Measurements from ENCODE around the gene SH3BGRL3.

Gene SH3BGRL3

DNA sequence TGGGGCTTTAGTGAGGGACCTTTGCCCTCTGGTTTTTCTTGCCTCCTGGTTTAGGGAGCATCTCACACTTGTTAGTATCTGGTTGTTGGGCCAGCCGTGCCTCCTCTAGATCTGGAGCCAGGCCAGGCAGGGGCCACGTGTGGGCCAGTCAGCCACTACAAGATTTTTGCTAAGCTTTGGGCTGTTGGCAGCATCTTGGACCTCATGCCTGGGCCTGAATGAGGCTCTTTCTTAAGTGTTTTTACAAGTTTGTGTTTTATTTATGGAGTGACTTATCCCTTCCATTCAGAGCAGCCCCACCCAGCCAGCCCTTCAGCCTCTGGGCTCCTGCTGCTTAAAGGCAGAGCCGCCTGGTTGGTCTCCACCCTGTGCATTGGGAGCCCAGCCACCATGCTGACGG, 1.6 kb upstream of the SH3BGRL3 start:
- no peak for DNase-seq

DNA sequence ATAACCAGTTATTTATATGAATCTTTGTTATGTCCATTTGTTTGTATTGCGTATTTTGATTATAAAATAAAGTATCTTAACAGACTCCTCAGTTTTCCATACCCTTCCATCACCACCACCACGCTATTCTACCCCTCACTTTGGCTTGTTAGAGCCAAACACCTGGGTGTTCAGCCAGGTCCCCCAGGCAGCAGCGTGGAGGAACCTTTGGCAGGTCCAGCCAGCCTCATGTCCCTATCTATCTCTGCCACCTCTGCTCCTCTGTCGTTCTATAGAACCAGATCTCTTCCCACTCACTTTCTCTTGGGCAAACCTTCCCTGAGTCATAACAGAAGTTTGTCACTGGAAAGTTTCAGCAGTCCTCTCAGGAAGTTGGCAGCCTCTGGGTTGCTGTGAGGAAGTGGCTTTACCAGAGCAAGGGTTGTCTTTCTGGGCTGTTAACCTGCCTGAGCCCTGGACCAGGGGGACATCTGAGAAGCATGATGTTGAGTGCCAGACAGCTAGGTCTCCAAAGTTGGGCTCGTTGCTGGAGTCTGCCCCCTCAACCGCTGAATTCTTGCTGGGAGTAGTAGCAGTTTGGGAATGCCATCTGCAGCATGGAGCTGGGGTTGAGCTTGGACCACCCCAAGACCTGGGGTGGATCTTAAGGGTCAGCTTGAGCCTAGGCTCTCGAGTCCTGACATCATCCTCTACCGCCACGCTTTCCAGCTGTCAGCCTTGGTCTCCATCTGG, 996 bp upstream of the SH3BGRL3 start:
- DNase-seq, result no peak

DNA sequence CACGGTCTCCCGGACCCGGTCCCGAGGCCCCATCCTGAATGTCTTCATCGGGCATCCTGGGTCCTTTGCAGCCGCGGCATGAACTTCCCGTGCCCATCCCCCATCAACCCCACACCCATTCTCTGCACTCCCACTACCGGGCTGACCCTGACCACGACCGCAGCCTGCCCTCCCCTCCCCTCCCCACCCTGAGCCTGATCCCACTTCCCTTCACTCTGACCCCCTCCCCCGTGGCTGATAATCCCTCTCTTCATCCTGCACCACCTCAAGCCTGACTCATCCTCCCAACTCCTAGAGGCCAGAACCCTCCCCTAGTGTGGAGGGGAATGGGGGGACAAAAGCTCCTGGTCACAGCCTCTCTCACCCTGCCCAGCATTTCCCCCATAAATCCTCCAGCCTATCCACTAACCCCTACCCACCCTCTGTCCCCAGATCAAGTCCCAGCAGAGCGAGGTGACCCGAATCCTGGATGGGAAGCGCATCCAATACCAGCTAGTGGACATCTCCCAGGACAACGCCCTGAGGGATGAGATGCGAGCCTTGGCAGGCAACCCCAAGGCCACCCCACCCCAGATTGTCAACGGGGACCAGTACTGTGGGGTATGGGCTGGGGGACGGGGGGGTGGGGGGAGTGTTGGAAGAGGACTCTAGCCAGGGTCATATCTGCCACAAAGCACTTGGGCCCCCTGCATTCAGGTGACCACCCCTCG, 602 bp downstream of the SH3BGRL3 start:
- DNase-seq, result no peak

DNA sequence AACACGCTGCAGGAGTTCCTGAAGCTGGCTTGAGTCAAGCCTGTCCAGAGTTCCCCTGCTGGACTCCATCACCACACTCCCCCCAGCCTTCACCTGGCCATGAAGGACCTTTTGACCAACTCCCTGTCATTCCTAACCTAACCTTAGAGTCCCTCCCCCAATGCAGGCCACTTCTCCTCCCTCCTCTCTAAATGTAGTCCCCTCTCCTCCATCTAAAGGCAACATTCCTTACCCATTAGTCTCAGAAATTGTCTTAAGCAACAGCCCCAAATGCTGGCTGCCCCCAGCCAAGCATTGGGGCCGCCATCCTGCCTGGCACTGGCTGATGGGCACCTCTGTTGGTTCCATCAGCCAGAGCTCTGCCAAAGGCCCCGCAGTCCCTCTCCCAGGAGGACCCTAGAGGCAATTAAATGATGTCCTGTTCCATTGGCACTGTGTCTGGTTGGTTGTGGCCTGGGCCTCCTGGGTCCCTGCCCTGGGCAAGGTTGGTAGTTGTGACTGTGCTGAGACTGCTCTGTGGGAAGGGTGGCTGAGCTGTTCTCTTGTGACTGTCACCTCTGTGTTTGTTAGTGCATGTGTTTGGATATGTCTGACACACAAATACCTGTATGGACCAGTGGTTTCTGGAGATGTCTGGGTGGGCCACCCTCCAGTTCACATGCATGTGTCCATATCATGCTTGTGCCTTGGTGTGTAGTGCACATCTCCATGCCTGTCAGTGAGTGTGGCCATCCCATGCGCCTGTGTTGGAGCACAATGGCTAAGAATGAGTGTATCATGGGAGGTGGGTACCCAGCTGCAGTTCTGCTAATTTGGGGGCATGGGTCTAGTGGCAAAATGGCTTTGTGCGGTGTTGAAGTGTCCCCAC, 1.4 kb downstream of the SH3BGRL3 start:
- no peak for DNase-seq

DNA sequence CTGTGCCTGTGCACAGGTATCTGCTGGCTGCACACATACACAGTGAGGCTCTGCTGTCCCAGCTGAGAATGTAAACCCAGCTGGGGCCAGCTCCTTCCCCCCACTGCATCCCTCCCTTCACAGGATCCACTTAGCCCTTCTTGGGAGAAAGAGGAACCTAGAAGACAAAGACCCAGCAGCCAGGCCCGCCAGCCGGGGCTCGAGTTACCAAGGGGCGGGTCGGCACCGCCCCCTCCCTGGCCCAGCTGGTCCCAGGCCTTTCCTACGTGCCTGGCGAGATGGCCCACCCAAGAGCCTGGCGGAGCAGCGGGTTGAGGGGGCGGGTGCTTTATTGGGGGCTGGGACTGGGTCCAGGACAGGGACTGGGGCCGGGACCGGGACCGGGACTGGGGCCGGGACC, 2.1 kb downstream of the SH3BGRL3 start:
- DNase-seq, result no peak

DNA sequence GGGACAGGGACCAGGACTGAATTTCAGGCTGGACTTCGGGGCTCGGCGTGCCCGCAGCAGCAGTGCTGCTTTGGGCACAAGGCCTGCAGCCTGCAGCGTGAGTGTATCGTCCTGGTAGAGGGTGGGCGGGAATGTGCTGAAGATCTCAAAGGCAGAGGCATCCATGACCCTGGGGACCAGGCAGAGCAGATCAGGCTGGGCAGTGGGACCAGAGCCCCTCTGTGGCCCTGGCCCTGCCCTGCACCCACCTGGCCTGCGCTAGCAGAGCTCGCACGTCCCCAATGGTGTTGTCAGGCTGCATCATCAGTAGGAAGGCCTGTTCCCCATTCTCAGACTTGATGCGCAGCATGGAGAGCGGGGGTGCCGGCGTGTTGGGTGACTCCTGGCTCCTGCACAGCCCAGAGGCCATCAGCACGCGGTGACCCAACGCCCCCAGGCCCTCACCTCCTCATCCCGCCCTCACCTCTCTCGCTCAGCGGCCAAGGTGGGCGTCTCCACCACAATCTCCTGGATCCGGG, 2.6 kb downstream of the SH3BGRL3 start:
- DNase-seq, result no peak

DNA sequence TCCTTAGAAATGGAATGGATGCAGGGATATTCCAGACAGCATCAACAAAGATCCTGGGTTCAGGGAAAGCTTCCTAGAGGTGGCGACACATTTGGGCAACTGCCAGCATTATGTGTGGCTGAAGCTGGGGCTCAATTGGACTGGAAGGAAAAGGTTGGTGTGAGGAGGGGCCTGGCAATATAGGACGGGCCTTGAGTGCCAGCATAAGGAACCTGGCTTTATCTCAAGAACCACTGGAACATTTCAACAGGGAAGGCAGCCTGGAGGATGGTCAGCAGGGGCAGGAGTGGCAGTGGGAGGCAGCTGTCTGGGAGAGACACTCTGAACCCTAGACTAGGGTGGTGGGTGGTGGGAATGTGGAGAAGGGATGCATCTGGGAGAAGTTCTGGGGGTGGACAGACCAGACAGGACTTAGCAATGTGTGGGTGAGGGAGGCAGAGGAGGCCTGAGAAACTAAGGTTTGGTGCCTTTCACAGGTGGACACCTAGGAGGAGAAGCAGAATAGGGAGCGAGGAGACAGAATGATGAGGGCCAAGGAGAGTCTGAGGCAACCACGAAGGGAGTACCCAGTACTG, 3.5 kb downstream of the SH3BGRL3 start:
- no peak for DNase-seq

DNA sequence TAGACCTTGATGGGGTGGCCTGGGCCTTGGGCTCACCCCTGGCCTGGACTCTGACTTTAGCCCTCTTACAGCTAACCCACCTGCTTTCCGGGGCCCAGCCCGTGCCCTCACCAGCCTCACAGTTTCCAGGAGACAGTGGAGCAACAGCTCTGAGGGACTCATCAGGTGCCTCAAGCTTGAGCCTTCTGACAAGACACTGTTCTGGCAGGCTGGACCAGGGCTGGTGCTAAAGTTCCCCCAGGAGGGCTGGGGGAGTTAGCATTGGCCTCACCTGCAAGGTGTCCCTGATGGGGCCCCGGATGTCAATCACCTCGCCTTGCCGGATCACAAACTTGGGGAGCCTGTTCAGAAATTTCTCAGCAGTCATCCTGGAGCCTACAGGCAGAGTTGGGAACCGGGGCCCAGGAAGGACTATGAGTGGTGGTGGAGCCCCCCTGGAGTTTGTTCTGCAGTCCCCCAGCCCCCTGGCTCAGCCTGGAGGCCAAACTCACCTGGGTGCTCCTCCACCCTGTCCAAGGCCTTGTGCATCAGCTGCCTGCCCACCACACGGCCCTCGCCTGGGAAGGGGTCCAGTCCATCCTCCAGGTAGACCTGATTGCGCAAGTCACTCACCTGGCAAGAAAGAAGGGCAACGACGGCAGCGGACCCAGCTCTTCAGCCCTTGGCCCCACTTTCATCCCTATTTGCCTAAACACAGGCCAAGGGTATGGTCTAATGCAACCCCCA, 4.1 kb downstream of the SH3BGRL3 start:
- DNase-seq, result no peak

DNA sequence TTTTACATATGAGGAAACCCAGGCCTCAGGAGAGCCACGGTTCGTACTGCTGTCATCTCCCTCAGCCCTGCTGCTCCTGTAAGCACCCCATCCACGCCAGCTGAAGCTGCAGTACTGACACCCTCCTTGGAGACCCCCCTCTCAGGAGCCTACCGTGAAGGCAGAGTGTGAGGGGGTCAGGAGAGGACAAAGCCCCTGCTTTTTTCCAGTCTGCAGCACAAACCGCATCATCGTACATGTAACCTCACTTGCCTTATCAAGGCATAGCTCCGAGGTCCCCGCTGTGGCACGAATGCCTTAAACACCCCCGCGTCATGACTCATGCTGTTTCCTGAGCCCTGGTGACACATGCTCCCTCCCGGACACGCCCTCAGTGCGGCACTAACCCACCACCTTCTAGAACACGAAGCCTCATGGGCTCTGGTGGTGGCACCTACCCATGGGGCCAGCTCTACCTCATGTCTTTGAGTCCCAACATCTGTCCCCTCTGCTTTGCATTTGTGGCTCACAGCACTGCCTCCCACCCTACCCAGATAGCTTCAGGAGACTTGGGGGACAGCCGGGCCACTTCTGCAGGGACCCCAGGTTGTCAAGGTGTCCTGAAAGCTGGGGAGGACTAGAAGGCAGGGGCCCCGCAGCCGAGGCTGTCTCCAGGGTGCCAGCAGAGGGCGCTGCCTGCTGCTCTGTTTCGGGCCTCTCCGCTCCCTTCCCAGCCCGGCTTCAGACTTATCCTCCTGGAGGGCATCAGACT, 4.9 kb downstream of the SH3BGRL3 start:
- DNase-seq, result peak in 1 of 2 experiments; percentile 72

DNA sequence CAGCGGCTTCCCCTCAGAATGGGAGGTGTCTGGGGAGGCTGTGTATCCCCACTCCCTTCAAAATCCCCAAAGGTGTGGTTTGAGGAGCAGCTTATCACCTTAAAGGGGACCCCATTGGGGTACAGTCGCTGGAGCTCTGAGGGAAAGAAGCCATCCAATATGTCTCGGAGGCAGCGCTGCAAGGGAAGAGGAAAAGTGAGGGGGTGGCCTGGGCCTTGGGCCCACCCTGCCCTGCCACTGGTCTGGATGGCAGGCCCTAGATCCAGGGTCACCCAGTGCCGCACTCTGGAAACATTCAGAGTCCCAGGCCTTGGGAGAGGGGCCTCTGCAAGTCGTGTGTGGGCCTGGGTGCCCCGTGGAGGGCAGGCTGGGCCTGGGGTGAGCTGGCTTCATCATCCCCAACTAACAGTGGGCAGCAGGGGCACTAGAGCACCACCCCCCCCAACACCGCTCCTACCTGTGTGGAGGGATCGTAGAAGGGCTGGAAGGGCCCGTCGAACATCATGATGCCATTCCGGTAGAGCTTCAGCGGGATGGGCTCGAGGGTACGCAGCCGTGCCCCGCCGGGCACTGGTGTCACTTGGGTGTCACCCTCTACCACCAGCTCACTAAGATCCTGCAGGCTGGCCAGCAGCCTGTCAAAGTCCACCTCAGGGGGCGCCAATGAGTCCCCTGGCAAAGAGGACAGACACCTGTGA, 5.6 kb downstream of the SH3BGRL3 start:
- peak in 1 of 2 experiments; percentile 52 for DNase-seq

DNA sequence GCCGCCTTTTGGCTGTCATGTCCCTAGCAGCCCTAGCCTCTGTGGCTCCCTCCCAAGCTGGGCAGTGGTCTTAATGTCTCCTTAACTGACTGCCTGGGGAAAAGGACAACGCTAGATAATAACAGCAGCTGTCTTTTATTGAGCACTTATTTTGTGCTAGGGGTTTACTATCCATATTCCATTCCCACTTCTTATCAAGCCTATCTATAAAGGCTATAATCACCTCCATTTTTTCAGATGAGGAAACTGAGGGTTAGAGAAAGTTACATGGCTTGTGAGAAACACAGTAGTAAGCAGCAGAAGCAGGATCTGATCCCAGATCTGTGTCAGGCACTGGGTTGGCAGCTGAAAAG, 6.2 kb downstream of the SH3BGRL3 start:
- no peak for DNase-seq

DNA sequence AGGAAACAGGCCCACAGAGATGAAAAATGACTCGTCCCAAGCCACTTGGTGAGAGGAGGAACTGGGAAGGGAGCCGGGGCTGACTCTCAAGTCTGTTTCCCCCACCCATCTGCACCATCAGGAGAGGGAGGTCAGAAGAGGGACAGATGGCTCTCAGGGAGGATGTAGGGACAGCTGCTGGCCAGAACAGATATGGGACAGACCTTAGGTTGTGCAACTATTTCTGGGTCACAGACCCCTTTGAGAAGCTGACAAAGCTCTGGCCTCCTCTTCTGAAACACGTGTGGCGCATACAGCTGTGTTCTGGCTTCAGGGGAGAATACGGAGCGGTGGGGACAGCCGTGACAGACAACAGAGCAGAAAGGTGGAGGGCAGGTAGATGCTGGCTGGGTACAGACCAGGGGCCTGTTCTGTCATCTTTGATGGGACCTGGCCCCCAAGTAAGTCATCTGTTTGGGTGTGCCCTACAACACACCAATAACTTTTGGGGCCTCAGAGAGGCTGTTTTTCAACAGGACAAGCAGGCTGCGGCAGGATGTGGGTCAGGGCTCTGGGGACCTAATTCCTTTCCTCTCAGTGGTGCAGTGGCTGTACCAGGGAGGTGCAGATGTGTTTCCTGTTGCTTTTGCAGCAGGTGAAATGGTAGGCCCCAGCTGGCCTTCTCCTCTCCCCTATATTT, 7.3 kb downstream of the SH3BGRL3 start:
- no peak for DNase-seq

DNA sequence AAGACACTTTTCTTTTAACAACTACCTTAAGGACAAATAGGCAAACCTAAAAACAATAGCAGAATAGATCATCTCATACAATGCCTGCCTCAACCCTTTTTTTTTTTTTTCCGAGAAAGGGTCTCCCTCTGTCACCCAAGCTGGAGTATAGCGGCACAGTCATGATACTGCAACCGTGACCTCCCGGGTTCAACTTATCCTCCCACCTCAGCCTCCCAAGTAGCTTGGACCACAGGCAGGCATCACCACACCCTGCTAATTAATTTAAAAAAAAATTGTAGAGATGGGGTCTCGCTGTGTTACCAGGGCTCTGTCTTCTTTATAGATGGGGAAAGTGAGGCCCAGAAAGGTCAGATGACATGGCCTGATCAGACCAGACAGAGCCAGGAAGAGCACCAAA, 7.9 kb downstream of the SH3BGRL3 start:
- no peak for DNase-seq

DNA sequence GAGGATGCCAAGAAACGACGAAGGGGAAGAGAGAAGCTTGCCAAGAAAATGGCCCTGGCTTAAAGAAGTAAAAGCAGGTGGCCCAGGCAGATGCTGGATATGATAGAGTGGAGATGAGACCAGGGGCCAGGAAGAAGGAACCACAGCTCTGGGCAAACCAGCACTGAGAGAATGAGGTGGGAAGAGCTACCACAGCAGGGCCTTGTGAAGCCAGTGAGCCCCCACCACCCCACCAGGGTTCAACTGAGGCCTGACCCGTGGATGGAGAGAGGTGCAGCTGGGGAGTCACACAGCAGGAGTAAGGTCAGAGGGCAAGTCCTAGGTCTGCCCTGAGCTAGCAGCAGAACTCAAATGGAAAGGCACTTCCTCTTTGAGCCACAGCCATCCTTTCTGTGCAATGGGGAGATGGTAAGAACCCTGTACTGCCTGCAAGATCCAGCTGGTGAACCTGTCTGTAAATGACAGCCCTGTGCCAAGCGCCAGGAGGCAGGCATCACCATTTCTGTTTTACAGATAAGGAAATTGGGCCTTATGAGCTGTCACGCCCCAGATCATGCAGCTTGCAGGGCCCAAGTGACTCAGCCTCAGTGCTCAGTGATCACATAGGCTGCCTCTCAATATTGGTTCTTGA, 8.5 kb downstream of the SH3BGRL3 start:
- no peak for DNase-seq

DNA sequence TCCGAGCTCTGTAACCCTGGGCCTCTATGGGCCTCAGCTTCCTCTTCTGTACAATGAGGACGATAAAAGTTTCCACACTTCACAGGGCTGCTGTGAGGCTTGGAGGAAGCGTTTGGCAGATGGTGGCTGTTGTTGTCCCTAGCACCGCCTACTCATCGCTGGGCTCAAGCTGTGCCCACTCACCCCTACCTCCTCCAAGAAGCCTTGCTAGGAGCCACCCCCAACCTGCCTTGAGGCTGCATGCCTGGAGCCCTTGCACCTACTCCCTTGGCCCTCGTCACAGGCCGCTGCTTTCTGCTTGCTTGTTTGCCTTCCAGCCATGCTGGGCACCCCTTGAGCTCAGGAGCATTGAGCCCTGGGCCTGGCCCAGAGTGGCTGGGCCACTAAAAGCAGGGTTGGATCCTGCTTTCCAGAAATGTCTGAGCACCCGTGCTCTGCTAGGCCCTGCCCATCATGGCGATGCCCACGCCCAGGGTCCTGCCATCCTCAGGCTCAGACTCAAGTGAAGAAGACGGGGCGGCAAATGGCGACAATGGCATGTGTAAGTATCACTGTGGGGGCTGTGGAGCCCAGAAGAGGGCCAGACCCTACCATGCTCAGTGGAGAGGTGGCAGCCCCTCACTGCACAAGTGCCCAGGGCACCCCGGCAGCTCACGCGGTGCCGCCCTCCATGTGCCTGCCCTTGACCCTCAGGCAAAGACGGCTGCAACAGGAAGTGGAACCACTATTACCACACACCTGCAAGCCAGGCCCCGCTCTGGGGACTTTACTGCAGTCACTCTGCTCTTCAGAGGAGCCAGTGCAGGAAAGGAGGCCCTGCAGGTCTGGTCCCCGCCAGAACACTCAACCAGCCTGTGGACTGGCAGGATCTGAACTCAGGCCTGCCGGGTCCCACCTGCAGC, 9.5 kb downstream of the SH3BGRL3 start:
- no peak for DNase-seq

DNA sequence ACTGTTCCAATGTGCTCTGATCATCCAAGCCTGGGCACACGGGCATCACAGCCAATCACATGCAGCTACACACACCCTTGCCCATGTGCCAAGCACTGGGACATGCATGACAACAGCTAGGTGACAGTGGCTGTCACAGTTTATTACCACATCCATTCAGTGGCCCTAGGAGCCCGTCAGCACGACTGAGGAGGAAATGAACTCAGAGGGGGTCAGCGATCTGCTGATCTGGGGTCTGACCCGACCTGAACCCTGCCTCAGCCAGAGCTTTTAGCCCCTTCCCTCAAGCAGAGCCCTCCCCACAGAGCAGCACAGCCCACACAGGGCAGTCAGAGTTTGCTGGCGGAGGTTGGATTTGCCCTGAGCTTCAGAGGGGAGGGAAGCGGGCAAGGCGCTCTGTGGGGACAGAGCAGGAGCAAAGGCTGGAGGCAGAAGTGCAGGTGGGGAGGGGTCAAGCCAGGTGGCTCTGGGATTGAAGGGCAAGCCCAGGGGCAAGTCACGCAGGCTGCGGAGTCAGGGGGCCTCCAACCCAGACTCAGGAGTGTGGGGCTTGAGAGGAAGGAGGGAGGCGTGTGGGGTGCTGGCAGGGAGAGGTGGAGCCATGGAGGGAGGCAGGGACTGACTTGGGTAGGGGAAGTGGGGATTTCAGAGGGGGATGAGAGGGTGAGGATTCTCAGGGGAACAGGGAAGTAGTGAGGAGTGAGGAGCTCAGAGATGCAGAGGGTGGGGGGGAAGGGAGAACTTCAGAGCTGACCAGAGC, 10.4 kb downstream of the SH3BGRL3 start:
- no peak for DNase-seq

DNA sequence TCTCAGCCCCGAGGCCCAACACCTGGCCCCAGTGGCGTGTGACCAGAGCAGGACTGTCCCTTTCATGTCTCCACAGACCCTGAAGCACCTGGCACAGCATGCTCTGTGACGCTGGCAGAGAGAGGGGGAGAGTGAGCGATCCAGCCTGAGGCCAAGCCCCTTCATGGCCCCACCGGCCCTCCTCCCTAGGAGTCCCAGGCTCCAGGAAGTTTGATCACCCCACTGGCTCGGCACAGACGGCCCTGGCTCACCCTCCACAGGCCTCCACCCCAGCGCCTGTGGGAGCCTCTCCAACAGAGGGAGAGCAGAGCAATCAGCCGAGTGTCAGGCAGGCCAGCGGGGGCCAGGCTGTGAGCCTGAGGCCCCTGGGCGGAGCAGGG, 11.0 kb downstream of the SH3BGRL3 start:
- no peak for DNase-seq

DNA sequence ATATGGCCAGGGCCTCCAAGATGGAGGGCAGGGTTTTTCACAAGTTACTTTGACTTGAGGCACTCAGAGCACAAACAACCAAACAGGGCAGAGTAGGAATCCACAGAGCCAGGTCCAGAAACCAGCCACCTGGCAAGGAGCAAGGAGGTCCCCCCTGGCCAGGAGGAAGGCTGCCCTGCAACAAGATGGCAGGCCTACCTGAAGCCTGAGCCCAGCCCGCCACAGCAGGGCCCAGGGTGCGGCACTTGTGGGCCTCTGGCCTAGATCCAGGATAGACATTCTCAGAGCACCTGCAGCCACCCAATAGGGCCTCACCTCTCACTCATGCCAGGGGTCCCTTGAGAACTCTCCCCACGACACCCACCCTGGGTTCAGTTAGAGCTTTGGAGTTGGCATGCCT, 11.5 kb downstream of the SH3BGRL3 start:
- no peak for DNase-seq
